Uterus (tissue), 2 donors: ENCODE results near the gene ZMYND11.

Source experiments
- POLR2A ChIP-seq, 2 donors: fragments of 450-650 bp; IDR thresholded peaks; one replicate each; pipeline ENCODE4 v1.6.1; 2016; ENCODE audit warnings: antibody characterized with exemption in 2 of 2, mild to moderate bottlenecking in 1 of 2, moderate library complexity in 1 of 2
- TF ChIP-seq, protein P1 (sequence below), 4 experiments: fragments of 200-600 bp in 2 of 4; fragments of 450-650 bp in 2 of 4; sonication (generic) in 2 of 4; IDR thresholded peaks; one replicate each; pipeline ENCODE4 v1.5.1; 2016 to 2019; ENCODE audit warnings: antibody characterized with exemption in 4 of 4, mild to moderate bottlenecking in 2 of 4, moderate library complexity in 1 of 4

DNA sequence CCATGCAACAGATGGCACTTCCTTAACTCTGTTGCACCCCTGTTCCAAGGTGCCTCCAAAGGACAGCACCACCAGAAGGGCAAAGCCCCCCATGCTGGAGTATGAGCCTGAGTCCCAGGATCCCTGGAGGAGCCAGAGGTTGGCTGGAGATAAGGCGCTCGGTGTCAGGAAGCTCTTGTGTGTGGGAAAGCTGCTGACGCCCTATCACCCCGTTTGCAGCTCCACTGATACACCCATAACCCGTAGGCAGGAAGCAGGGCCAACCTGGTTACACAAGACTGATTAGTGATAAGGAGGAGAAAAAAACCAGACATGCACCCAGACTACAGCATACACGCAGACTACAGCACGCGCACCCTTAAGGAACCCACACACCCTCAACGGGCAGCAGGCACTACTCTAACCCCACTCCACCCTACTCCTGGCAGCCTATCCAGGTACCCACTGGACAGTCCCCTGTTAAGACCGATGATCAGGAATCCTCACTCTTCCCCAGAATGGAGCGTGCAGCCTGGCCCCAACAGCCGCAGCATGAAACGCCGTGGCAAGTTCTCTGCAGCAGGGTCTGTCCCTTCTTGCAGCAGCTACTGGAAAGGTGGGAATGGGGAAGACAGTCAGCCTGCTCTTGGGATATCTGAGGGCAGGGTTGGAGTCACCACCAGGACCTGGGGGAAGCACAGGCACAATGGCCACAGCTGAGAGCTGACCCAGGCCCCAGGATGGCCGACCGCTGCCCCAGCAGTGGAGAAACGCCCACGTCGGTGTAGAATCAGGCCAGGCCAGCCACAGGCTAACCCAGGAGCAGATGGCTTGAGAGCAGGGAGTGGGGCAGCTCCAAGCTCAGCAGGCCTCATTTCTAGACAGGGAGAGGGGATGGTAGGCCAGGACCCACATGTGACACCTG is 47.8 kb upstream of the ZMYND11 start:
- TF ChIP-seq, protein P1, sequence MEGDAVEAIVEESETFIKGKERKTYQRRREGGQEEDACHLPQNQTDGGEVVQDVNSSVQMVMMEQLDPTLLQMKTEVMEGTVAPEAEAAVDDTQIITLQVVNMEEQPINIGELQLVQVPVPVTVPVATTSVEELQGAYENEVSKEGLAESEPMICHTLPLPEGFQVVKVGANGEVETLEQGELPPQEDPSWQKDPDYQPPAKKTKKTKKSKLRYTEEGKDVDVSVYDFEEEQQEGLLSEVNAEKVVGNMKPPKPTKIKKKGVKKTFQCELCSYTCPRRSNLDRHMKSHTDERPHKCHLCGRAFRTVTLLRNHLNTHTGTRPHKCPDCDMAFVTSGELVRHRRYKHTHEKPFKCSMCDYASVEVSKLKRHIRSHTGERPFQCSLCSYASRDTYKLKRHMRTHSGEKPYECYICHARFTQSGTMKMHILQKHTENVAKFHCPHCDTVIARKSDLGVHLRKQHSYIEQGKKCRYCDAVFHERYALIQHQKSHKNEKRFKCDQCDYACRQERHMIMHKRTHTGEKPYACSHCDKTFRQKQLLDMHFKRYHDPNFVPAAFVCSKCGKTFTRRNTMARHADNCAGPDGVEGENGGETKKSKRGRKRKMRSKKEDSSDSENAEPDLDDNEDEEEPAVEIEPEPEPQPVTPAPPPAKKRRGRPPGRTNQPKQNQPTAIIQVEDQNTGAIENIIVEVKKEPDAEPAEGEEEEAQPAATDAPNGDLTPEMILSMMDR (IDR thresholded peaks at IDR 0.05): no peak
- no peak for TF ChIP-seq POLR2A (IDR thresholded peaks at IDR 0.05)
